Ishikawa (cell line): Measurements from ENCODE around the gene NAPEPLD.

Source experiments
- CEBPB ChIP-seq: IDR thresholded peaks from 2 replicates; pipeline ENCODE4 v1.6.1; 2012
- CREB1 ChIP-seq: IDR thresholded peaks from 2 replicates; pipeline ENCODE4 v1.6.1; 2012; ENCODE audit warnings: low read depth
- EGR1 ChIP-seq: IDR thresholded peaks from 2 replicates; pipeline ENCODE4 v1.6.1; 2012
- EP300 ChIP-seq: IDR thresholded peaks from 2 replicates; pipeline ENCODE4 v1.6.1; 2012; ENCODE audit warnings: borderline replicate concordance
- FOXM1 ChIP-seq: IDR thresholded peaks from 2 replicates; pipeline ENCODE4 v1.6.1; 2012; ENCODE audit warnings: low read depth, borderline replicate concordance
- MAX ChIP-seq: IDR thresholded peaks from 2 replicates; pipeline ENCODE4 v1.6.1; 2012
- NFIC ChIP-seq: IDR thresholded peaks from 2 replicates; pipeline ENCODE4 v1.6.1; 2012
- RAD21 ChIP-seq: IDR thresholded peaks from 2 replicates; pipeline ENCODE4 v1.6.1; 2012; ENCODE audit warnings: low read depth
- REST ChIP-seq: IDR thresholded peaks from 2 replicates; pipeline ENCODE4 v1.6.1; 2012; ENCODE audit warnings: low read depth, mild to moderate bottlenecking
- TAF1 ChIP-seq: IDR thresholded peaks from 2 replicates; pipeline ENCODE4 v1.6.1; 2012; ENCODE audit warnings: low read depth, mild to moderate bottlenecking
- TCF12 ChIP-seq: IDR thresholded peaks from 2 replicates; pipeline ENCODE4 v1.6.1; 2012; ENCODE audit warnings: low read depth
- TEAD4 ChIP-seq: IDR thresholded peaks from 2 replicates; pipeline ENCODE4 v1.6.1; 2012
- USF1 ChIP-seq: IDR thresholded peaks from 2 replicates; pipeline ENCODE4 v1.6.1; 2012
- YY1 ChIP-seq: IDR thresholded peaks from 2 replicates; pipeline ENCODE4 v1.6.1; 2012; ENCODE audit warnings: low read depth
- ZBTB7A ChIP-seq: IDR thresholded peaks from 2 replicates; pipeline ENCODE4 v1.6.1; 2012; ENCODE audit warnings: low read depth

Gene NAPEPLD

DNA sequence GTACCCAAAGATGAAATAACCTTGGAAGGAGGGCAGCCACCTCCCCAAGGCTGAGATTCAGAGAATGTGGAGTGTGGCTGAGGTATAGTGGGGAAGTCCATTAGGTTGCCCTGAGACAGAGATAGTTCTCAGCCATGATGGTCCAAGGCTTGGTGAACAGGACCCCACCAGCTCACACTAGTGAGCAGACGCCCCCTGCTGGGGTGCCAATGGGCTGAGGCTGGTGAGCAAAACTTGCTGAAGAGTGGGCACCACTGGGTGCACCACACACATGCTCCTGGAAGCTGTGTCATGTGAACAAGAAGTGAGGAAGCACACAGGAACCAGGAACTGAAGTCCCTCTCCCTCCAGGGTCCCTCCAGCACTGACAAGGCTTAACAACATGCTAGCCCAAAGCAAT lies 83.2 kb downstream of the NAPEPLD start:
- TF ChIP-seq EP300 (no peak), NFIC (no peak), ZBTB7A (no peak), CEBPB (no peak), TAF1 (no peak), REST (no peak), RAD21 (peak; percentile 54), EGR1 (no peak)

- TF ChIP-seq YY1 = no peak
- no peak for TF ChIP-seq TEAD4
- TF ChIP-seq USF1 = no peak
- TF ChIP-seq TCF12 = no peak
- TF ChIP-seq REST = no peak
- no peak for TF ChIP-seq FOXM1
- TF ChIP-seq NFIC = no peak
- no peak for TF ChIP-seq CREB1
- no peak for TF ChIP-seq EGR1
- no peak for TF ChIP-seq RAD21
- no peak for TF ChIP-seq TAF1
- TF ChIP-seq ZBTB7A = no peak
- TF ChIP-seq CEBPB = no peak
- TF ChIP-seq EP300 = no peak
- TF ChIP-seq MAX = no peak
Measured at GRCh38 chr7:103063895-103064294, 85.0 kb downstream of the NAPEPLD start.

GRCh38 chr7:103059471-103059870 lies 89.4 kb downstream of the NAPEPLD start:
- no peak for TF ChIP-seq CEBPB
- no peak for TF ChIP-seq NFIC
- no peak for TF ChIP-seq TEAD4

DNA sequence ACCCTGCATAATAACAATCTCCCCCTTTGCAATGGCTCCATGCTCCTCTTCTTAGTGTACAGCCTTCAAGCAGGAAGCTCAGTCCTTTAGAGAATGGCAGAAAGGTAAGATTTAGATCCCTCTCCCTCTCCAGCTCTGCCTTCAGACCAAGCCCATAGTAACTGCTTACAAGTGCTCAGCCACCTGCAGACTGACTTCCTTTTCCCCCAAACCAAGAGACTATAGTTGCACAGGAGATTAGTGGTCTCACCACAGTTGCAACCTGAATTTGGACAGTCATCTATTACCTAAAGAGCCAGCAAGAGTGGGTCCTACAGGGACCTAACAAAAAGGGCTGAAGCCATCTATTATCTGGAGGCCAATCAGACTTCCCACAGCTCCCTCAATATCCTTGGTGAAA lies 90.8 kb downstream of the NAPEPLD start:
- no peak for TF ChIP-seq TCF12
- no peak for TF ChIP-seq REST

- TF ChIP-seq TEAD4 (no peak), TCF12 (no peak), CEBPB (no peak), TAF1 (no peak), FOXM1 (no peak), YY1 (no peak), EGR1 (no peak), CREB1 (no peak), NFIC (no peak), RAD21 (no peak), USF1 (no peak), REST (no peak), EP300 (no peak), ZBTB7A (no peak), MAX (no peak)
Measured at GRCh38 chr7:103051519-103051918, 97.4 kb downstream of the NAPEPLD start.
